Bronchial epithelial cell (primary cell): ENCODE measurements around the gene NFIA. TPM values are rescaled to one million over a fixed set of nuclear protein-coding genes. Genes with fewer than 3 reads are reported as not detected.

ENCODE experiments used
- DNase-seq: peaks from one replicate; pipeline ENCODE4 v3.0.0-alpha.2; 2010; ENCODE audit warnings: low read depth
- FAIRE-seq: peaks from 2 replicates; lab custom pipeline; 2011; peaks lifted over from hg19 to GRCh38; lab: Jason Lieb, UNC
- H3K27me3 ChIP-seq: 2 replicates; pipeline ENCODE4 v1.5.1; 2011; ENCODE audit warnings: low read length; ENCODE audit not compliant: control insufficient read depth, insufficient read depth
- H3K36me3 ChIP-seq: 2 replicates; pipeline ENCODE4 v1.5.1; 2011; ENCODE audit warnings: low read length; ENCODE audit not compliant: control insufficient read depth, insufficient read depth
- H3K4me3 ChIP-seq: 2 replicates; pipeline ENCODE4 v1.5.1; 2011; ENCODE audit warnings: mild to moderate bottlenecking, low read depth, low read length, control low read depth
- CTCF ChIP-seq: IDR thresholded peaks from 2 replicates; pipeline ENCODE4 v1.5.1; 2011; ENCODE audit warnings: mild to moderate bottlenecking, moderate library complexity, low read length, control low read depth, inconsistent platforms; ENCODE audit not compliant: insufficient read depth, severe bottlenecking
- total RNA-seq: library from RNA; depleted of rRNA; stranded (reverse); fragments of >200 nt; gene quantifications from 2 replicates; pipeline ENCODE4 v1.2.1, GENCODE V29; 2014

The NFIA gene
- total RNA-seq, 1 donor from 2014 or later = 7.4 TPM

- H3K4me3 ChIP-seq = peak overlapping the region; percentile 27
- DNase-seq (peak; percentile 91), FAIRE-seq (no peak)
- no peaks in the 10 kb centered on the region for H3K27me3 ChIP-seq
- H3K36me3 ChIP-seq = no peaks in the 10 kb centered on the region
- TF ChIP-seq CTCF = no peak
Observed at GRCh38 chr1:61138921-61139774, 56.8 kb downstream of the NFIA start.

GRCh38 chr1:61139775-61140549 lies 57.6 kb downstream of the NFIA start:
- Histone ChIP-seq H3K27me3 (no peaks in the 10 kb centered on the region), H3K36me3 (peaks cover 1% of the 10 kb centered on the region), H3K4me3 (no peak overlapping the region)
- DNase-seq (no peak), FAIRE-seq (no peak)
- TF ChIP-seq CTCF = no peak

GRCh38 chr1:61140778-61141177 lies 58.4 kb downstream of the NFIA start:
- DNase-seq (no peak), FAIRE-seq (no peak)
- Histone ChIP-seq H3K27me3 (no peaks in the 10 kb centered on the region), H3K4me3 (no peak overlapping the region), H3K36me3 (peaks cover 2% of the 10 kb centered on the region)
- TF ChIP-seq CTCF = no peak

- TF ChIP-seq CTCF = no peak
- Histone ChIP-seq H3K36me3 (peaks cover 4% of the 10 kb centered on the region), H3K27me3 (no peaks in the 10 kb centered on the region), H3K4me3 (no peak overlapping the region)
- FAIRE-seq (peak; percentile 99), DNase-seq (peak; percentile 99)
Observed at GRCh38 chr1:61141288-61142042, 59.1 kb downstream of the NFIA start.

GRCh38 chr1:61142043-61142440 lies 59.7 kb downstream of the NFIA start:
- DNase-seq (no peak), FAIRE-seq (no peak)
- TF ChIP-seq CTCF = no peak
- Histone ChIP-seq H3K27me3 (no peaks in the 10 kb centered on the region), H3K36me3 (peaks cover 4% of the 10 kb centered on the region), H3K4me3 (no peak overlapping the region)
